D721Med (cell line): ENCODE results near the gene TRIM49D2.
"Not testable (repeated sequence)": the region's sequence is repeated elsewhere in the genome, so short reads cannot be mapped to it uniquely, and the experiment has no call there.

Source experiments
- DNase-seq: peaks from one replicate; pipeline ENCODE4 v3.0.0; 2011; ENCODE audit warnings: low spot score; ENCODE audit not compliant: insufficient read length
- FAIRE-seq: peaks from 2 replicates; lab custom pipeline; 2011; peaks lifted over from hg19 to GRCh38; lab: Jason Lieb, UNC
- TF ChIP-seq, protein P1 (sequence below): IDR thresholded peaks from 2 replicates; pipeline ENCODE4 v1.5.1; 2012; ENCODE audit warnings: mild to moderate bottlenecking, control low read depth; ENCODE audit not compliant: insufficient read depth; ENCODE audit errors: missing control alignments

The TRIM49D2 gene, protein sequence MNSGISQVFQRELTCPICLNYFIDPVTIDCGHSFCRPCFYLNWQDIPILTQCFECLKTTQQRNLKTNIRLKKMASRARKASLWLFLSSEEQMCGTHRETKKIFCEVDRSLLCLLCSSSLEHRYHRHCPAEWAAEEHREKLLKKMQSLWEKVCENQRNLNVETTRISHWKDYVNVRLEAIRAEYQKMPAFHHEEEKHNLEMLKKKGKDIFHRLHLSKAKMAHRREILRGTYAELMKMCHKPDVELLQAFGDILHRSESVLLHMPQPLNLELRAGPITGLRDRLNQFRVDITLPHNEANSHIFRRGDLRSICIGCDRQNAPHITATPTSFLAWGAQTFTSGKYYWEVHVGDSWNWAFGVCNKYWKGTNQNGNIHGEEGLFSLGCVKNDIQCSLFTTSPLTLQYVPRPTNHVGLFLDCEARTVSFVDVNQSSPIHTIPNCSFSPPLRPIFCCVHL

GRCh38 chr11:89923764-89924163, at the start of gene TRIM49D2:
Gene TRIM49D2, plus strand, starts transcription at chr11:89924064. Its CDS starts 2,698 bp downstream, at chr11:89926762.
- not testable (repeated sequence) for DNase-seq, FAIRE-seq

- FAIRE-seq = not testable (repeated sequence)
Observed at GRCh38 chr11:89877511-89877910, 46.4 kb upstream of the TRIM49D2 start.

GRCh38 chr11:89893245-89893644, 30.6 kb upstream of the TRIM49D2 start:
- FAIRE-seq, DNase-seq: not testable (repeated sequence)

More at GRCh38 chr11:89877511-89877910, 46.4 kb upstream of the TRIM49D2 start:
- DNase-seq = not testable (repeated sequence)

- not testable (repeated sequence) for DNase-seq, FAIRE-seq
Observed at GRCh38 chr11:89900809-89901208, 23.1 kb upstream of the TRIM49D2 start.

DNA sequence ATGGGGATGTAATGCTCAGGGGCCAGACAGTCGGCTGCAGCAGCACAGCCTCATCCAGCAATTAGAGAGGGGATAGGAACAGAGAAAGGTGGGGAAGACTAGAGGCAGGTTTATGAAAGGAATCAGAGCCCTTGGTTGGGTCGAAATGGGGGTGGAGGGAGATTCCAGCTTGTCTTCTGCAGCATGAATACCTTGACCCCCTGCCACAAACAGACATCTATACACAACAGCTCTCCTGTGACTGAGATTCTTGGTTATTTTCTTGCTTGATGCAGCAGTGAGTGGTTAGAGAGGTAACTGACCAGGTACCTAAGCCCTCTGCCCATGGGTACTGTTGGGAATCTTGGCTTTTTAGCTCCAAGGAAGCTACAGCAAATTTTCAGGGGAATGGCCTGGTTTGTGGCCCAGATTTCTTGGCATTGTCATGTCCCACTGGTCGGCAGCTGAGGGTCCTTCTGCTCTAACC, 1.6 kb upstream of the TRIM49D2 start, which contains the start of gene TRIM49D1:
Gene TRIM49D1 (minus strand): TSS at position 51 of the 466 bp plus-strand sequence. CDS start 4,535 bp downstream, outside the sequence.
- FAIRE-seq (no peak), DNase-seq (no peak)
- TF ChIP-seq, protein P1, sequence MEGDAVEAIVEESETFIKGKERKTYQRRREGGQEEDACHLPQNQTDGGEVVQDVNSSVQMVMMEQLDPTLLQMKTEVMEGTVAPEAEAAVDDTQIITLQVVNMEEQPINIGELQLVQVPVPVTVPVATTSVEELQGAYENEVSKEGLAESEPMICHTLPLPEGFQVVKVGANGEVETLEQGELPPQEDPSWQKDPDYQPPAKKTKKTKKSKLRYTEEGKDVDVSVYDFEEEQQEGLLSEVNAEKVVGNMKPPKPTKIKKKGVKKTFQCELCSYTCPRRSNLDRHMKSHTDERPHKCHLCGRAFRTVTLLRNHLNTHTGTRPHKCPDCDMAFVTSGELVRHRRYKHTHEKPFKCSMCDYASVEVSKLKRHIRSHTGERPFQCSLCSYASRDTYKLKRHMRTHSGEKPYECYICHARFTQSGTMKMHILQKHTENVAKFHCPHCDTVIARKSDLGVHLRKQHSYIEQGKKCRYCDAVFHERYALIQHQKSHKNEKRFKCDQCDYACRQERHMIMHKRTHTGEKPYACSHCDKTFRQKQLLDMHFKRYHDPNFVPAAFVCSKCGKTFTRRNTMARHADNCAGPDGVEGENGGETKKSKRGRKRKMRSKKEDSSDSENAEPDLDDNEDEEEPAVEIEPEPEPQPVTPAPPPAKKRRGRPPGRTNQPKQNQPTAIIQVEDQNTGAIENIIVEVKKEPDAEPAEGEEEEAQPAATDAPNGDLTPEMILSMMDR = no peak

- not testable (repeated sequence) for DNase-seq, FAIRE-seq
Observed at GRCh38 chr11:89960833-89961232, 37.0 kb downstream of the TRIM49D2 start.

DNA sequence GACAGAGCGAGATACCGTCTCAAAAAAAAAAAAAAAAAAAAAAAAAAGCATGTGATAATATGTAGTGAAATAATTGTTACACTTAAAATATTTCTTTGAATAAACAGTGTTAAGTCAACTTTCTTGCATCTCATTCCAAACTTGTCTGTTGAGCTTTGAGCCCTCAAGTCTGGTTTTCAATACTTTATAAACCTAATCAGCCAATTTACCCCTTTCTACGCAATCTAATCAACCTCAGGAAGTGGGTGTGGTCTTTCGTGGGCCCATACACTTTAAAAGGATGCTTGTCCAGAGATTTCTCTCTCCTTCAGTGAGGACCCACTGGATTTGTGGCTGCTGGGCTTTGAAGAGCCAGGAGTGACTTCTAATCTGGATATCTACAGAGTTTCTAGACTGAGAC, 41.9 kb downstream of the TRIM49D2 start, which contains the start of gene TRIM64:
Gene TRIM64 (plus strand): TSS at position 301 of the 400 bp plus-strand sequence. CDS start 2,467 bp downstream, outside the sequence.
- not testable (repeated sequence) for FAIRE-seq

More for the DNA sequence above, 41.9 kb downstream of the TRIM49D2 start, which contains the start of gene TRIM64:
- not testable (repeated sequence) for DNase-seq
